Esophagus (tissue), 2 donors: ENCODE measurements around the gene TAS2R10. TPM values are rescaled to one million over a fixed set of nuclear protein-coding genes. Genes with fewer than 3 reads are reported as not detected.

ENCODE experiments used
- H3K27ac ChIP-seq, 2 donors: one replicate each; pipeline ENCODE4 v1.5.1; 2013; ENCODE audit warnings: low read depth in 2 of 2, mild to moderate bottlenecking in 2 of 2, inconsistent platforms in 1 of 2, low read length in 1 of 2, moderate library complexity in 1 of 2
- H3K27me3 ChIP-seq, 2 donors: one replicate each; pipeline ENCODE4 v1.6.1; 2013; ENCODE audit warnings: low read length in 2 of 2, control low read depth in 1 of 2, mild to moderate bottlenecking in 1 of 2; ENCODE audit not compliant: insufficient read depth in 2 of 2, control insufficient read depth in 1 of 2
- H3K36me3 ChIP-seq, 2 donors: one replicate each; pipeline ENCODE4 v1.6.1; 2013; ENCODE audit warnings: low read length in 1 of 2; ENCODE audit not compliant: control insufficient read depth in 2 of 2, insufficient read depth in 2 of 2
- H3K4me1 ChIP-seq, 2 donors: one replicate each; pipeline ENCODE4 v1.6.1; 2013; ENCODE audit warnings: low read length in 1 of 2; ENCODE audit not compliant: control insufficient read depth in 2 of 2, insufficient read depth in 2 of 2
- H3K4me3 ChIP-seq, 2 donors: one replicate each; pipeline ENCODE4 v1.5.1; 2013; ENCODE audit warnings: low read length in 2 of 2, mild to moderate bottlenecking in 2 of 2, low read depth in 1 of 2, moderate library complexity in 1 of 2
- H3K9me3 ChIP-seq, 2 donors: one replicate each; pipeline ENCODE4 v1.6.1; 2013; ENCODE audit warnings: mild to moderate bottlenecking in 2 of 2, low read depth in 1 of 2, low read length in 1 of 2, moderate library complexity in 1 of 2; ENCODE audit not compliant: control insufficient read depth in 2 of 2, insufficient read depth in 1 of 2
- WGBS, 2 donors: extraction: QIAGEN DNeasy Blood & Tissue Kit; methylation state at CpG; one replicate each; pipeline ENCODE4 v1.1.7; 2013; 5-methylcytosine and 5-hydroxymethylcytosine counted together
- polyA plus RNA-seq, 2 donors: library from polyadenylated mRNA; stranded (reverse); fragments of 200-250 nt; gene quantifications; one replicate each; pipeline ENCODE4 v1.2.3, GENCODE V29; 2013
- donor health status: healthy with polysubstance abuse.
- donor health status: Bipolar disorder and iron deficiency.

Gene TAS2R10
- not detected for polyA plus RNA-seq

DNA sequence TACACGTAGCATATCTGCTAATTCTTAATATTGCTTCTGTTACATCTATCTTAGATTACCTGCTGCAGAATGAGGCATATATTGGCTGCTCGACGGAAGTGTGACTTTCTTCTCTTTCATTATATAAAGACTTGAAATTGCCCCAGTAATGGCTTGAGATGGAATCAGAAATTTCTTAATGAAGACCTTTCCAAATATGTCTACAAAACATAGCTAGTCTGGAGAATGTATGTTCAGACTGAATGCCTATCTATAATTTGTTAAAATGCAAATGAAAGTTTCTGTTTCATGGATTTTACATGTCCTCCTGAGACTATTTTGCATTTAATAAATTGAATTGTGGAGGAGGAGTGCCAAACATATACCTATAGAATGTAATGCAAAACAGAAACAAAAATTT is at the start of gene TAS2R10:
Gene TAS2R10 (minus strand): TSS at position 101 of the 400 bp plus-strand sequence. CDS start 89 bp downstream, at position 12.
- Histone ChIP-seq H3K4me3 (no peak within 1 kb of the TSS), H3K9me3 (no peaks in the 10 kb centered on the region), H3K4me1 (no peaks in the 10 kb centered on the region), H3K27me3 (no peaks in the 10 kb centered on the region), H3K36me3 (no peaks in the 10 kb centered on the region), H3K27ac (no peak within 1 kb of the TSS)
- 92% methylated on average over 3 of the region's 3 CpGs for WGBS, 2 donors

- Histone ChIP-seq H3K36me3 (peaks cover 0 to 2% of the 10 kb centered on the region in 2 donors), H3K27ac (no peak overlapping the region), H3K4me1 (no peaks in the 10 kb centered on the region), H3K9me3 (no peaks in the 10 kb centered on the region), H3K4me3 (no peak overlapping the region), H3K27me3 (no peaks in the 10 kb centered on the region)
- 45 to 57% methylated on average over 2 of the region's 2 CpGs for WGBS, 2 donors
Observed at GRCh38 chr12:10873378-10873777, 47.2 kb upstream of the TAS2R10 start.

GRCh38 chr12:10867381-10867780 is 41.2 kb upstream of the TAS2R10 start:
- WGBS, 2 donors: 70 to 81% methylated on average over 2 of the region's 2 CpGs
- Histone ChIP-seq H3K4me1 (no peaks in the 10 kb centered on the region), H3K36me3 (no peaks in the 10 kb centered on the region), H3K27ac (no peak overlapping the region), H3K27me3 (no peaks in the 10 kb centered on the region), H3K4me3 (no peak overlapping the region), H3K9me3 (no peaks in the 10 kb centered on the region)

GRCh38 chr12:10863512-10864218 is 37.5 kb upstream of the TAS2R10 start:
- peaks cover 0 to 3% of the 10 kb centered on the region in 2 donors for H3K9me3 ChIP-seq
- no peaks in the 10 kb centered on the region for H3K4me1 ChIP-seq
- H3K27me3 ChIP-seq: no peaks in the 10 kb centered on the region
- no peak overlapping the region for H3K4me3 ChIP-seq
- WGBS, 2 donors: 91 to 93% methylated on average over 2 of the region's 2 CpGs
- H3K36me3 ChIP-seq: peaks cover 0 to 1% of the 10 kb centered on the region in 2 donors
- no peak overlapping the region for H3K27ac ChIP-seq

DNA sequence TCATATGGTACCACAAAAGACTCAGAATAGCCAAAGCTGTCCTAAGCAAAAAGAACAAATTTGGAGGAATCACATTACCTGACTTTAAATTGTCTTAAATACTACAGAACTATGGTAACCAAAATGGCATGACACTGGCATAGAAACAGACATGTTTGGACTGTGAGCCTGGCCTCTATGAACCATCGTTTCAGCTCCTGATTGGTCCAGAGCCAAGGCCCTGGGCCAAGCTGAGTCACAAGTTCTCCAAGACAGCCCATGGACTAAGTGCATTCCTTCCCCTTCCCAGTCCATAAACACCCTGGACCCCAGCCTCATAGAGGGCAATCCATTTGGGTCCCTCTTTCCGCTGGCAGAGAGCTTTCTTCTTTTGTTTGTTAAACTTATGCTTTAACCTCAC is 35.2 kb upstream of the TAS2R10 start:
- Histone ChIP-seq H3K4me3 (no peak overlapping the region), H3K9me3 (peaks cover 6 to 8% of the 10 kb centered on the region in 2 donors), H3K27ac (no peak overlapping the region), H3K27me3 (no peaks in the 10 kb centered on the region), H3K4me1 (no peaks in the 10 kb centered on the region), H3K36me3 (peaks cover 2 to 6% of the 10 kb centered on the region in 2 donors)
- WGBS, 2 donors: 72 to 94% methylated on average over 2 of the region's 2 CpGs

DNA sequence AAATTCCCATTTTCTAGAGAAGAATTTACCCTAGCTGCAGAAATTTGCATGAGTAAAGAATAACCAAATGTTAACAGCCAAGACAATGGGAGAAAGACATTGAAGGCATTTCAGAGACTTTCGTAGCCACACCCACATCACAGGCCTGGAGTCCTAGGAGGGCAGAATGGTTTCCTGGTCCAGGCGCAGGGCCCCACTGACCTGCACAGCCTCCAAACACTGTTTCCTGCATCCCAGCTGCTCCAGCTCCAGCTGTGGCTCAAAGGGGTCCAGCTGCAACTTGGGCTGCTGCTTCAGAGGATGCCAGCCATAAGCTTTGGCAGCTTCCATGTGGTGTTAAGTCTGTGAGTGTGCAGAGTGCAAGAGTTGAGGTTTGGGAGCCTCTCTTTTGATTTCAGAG is 29.6 kb upstream of the TAS2R10 start:
- H3K27me3 ChIP-seq: no peaks in the 10 kb centered on the region
- H3K4me3 ChIP-seq: no peak overlapping the region
- peaks cover 14% of the 10 kb centered on the region in 2 donors for H3K9me3 ChIP-seq
- 94 to 100% methylated on average over 2 of the region's 2 CpGs for WGBS, 2 donors
- H3K27ac ChIP-seq: no peak overlapping the region
- no peaks in the 10 kb centered on the region for H3K4me1 ChIP-seq
- peaks cover 2 to 6% of the 10 kb centered on the region in 2 donors for H3K36me3 ChIP-seq

GRCh38 chr12:10853776-10854175 is 27.6 kb upstream of the TAS2R10 start:
- no peak overlapping the region for H3K4me3 ChIP-seq
- H3K27me3 ChIP-seq: no peaks in the 10 kb centered on the region
- peaks cover 2 to 8% of the 10 kb centered on the region in 2 donors for H3K36me3 ChIP-seq
- 78 to 80% methylated on average over 2 of the region's 2 CpGs for WGBS, 2 donors
- H3K9me3 ChIP-seq: peaks cover 13 to 14% of the 10 kb centered on the region in 2 donors
- H3K27ac ChIP-seq: no peak overlapping the region
- no peaks in the 10 kb centered on the region for H3K4me1 ChIP-seq

GRCh38 chr12:10851243-10851858 is 25.2 kb upstream of the TAS2R10 start:
- no peak overlapping the region for H3K4me3 ChIP-seq
- peaks cover 6 to 8% of the 10 kb centered on the region in 2 donors for H3K9me3 ChIP-seq
- peaks cover 0 to 7% of the 10 kb centered on the region in 2 donors for H3K36me3 ChIP-seq
- no peaks in the 10 kb centered on the region for H3K27me3 ChIP-seq
- no peak overlapping the region for H3K27ac ChIP-seq
- H3K4me1 ChIP-seq: no peaks in the 10 kb centered on the region
- 76 to 83% methylated on average over 4 of the region's 4 CpGs for WGBS, 2 donors

- 82 to 85% methylated on average over 4 of the region's 4 CpGs for WGBS, 2 donors
- Histone ChIP-seq H3K4me3 (no peak within 1 kb of the TSS), H3K9me3 (peaks cover 0 to 2% of the 10 kb centered on the region in 2 donors), H3K27me3 (no peaks in the 10 kb centered on the region), H3K4me1 (no peaks in the 10 kb centered on the region), H3K36me3 (peaks cover 0 to 7% of the 10 kb centered on the region in 2 donors), H3K27ac (no peak within 1 kb of the TSS)
Observed at GRCh38 chr12:10849425-10849878, 23.3 kb upstream of the TAS2R10 start, which contains the start of gene PRR4. Gene PRR4, minus strand, starts transcription at chr12:10849475. Its CDS starts 38 bp downstream, at chr12:10849437.
